ENCODE measurements around the gene PTPRF.
"Not testable (repeated sequence)": the region's sequence is repeated elsewhere in the genome, so short reads cannot be mapped to it uniquely, and the experiment has no call there.

PTPRF gene

DNA sequence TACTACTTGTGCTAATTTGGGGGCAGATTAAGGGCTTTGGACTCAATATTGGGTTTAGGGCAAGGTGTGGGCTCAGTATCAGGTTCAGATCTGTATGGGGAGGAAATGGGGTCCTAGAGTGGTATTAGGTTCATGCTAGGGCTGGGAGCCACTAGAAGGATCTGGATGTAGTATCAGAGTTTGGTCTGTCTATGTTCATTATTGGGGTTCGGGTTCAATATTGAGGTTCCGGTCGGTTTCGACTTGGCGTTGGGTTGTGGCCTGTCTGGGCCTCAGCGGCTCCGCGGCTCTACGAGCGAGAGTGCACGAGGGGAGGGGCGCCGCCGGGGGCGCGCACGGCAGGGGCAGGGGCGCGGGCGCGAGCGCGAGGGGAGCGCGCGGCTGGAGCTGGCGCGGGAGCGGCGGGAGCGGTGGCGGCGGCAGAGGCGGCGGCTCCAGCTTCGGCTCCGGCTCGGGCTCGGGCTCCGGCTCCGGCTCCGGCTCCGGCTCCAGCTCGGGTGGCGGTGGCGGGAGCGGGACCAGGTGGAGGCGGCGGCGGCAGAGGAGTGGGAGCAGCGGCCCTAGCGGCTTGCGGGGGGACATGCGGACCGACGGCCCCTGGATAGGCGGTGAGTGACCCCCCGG is at the start of gene PTPRF:
Gene PTPRF (plus strand): TSS at position 401 of the 624 bp plus-strand sequence. CDS start 14,193 bp downstream, outside the sequence.
- DNase-seq, result peak; percentile 69

DNA sequence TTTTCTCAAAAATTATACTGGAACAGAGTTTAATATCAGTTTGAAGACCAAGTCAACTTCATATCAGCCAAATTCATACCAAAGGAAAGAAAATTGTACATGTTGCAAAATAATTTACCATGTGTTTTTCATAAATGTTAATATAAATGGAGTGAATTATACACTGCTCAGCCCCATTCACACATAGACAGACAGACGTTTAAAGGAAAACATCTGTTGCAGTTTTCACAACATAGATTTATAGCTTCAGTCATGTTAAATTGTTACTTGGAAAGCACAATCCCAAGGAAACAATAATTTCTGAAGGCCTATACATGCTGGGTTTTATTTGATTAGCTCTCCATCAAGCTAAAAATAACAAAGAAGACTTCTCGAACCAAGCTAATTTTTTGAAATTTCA is 49.2 kb upstream of the PTPRF start:
- no peak for DNase-seq

- no peak for DNase-seq
Observed at GRCh38 chr1:43482215-43482614, 48.5 kb upstream of the PTPRF start.

- no peak for DNase-seq
Observed at GRCh38 chr1:43484367-43484766, 46.3 kb upstream of the PTPRF start.

- no peak for DNase-seq
Observed at GRCh38 chr1:43488165-43488564, 42.5 kb upstream of the PTPRF start.

DNA sequence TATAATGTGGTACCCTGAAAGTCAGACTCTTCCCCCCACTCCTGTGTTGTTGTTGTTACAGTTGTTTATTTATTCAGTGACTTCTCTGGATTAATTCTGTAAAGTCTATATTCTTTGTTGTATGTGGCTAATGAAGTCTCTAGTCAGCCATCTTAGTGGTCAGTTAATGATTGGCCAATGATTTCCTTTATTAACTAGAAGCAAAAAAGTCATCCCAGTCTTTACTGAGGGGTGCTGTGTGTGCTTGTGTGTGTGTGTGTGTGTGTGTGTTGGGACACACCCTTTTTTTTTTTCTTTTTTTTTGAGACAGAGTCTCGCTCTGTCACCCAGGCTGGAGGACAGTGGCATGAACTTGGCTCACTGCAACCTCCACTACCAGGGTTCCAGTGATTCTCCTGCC is 39.6 kb upstream of the PTPRF start:
- DNase-seq, result no peak

GRCh38 chr1:43492826-43493225 is 37.9 kb upstream of the PTPRF start:
- DNase-seq, result no peak

- DNase-seq, result no peak
Observed at GRCh38 chr1:43493661-43494450, 36.8 kb upstream of the PTPRF start.

DNA sequence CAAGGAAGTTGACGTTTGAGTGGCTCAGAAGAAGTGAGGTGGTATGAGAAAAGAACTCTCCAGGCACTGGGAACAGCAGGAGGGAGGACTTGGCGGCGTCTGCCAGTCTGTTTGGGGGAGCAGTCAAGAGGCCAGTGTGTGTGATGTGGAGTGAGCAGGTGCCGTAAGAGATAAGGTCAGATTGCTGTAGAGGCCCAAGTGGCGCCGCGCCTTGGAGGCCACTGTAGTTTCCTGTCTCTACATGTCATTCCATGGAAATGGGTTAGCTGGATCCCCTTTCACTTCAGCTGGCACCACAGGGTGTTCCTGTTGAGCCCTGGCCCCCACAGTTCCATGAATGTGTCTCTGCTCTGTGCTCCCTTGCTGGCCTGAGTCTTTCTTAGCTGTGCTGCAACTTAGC is 35.5 kb upstream of the PTPRF start:
- DNase-seq, result no peak

- DNase-seq, result no peak
Observed at GRCh38 chr1:43499898-43500297, 30.8 kb upstream of the PTPRF start.

- DNase-seq, result not testable (repeated sequence)
Observed at GRCh38 chr1:43501806-43502205, 28.9 kb upstream of the PTPRF start.

GRCh38 chr1:43503534-43503933 is 27.1 kb upstream of the PTPRF start:
- DNase-seq, result no peak

DNA sequence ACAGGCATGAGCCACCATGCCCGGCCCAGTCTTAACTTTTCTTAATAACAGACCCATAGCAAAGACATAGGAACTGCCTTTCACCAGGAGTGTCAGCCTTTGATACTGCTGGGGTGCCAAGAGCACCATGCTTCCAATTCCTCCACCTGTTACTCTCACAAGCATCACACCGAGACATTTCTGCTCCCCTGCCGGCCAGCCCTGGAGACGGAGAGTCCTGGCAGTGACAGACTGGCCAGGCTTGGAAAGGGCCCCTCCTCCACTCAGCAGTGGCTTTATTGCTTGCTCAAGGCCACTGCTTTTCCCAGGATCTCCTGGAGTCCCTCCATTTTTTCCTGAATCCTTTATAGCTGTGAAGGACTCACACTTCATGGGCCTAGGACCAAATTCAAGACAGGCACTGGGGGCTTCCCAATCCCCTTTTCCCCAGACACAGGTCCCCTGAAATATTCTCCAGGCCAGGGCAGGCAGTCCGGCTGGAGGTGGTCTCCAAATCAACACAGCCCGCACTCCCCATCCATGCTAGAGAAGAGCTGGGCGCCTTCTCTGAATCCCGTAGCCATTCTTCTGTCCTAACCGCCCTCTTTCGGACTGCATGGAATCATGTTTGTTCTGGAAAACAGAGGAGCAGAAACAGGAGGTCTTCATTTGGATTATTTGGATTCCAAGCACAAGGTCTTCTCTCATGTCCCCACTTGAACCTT is 25.5 kb upstream of the PTPRF start:
- DNase-seq, result no peak

GRCh38 chr1:43506233-43506632 is 24.4 kb upstream of the PTPRF start:
- DNase-seq, result no peak

- no peak for DNase-seq
Observed at GRCh38 chr1:43507296-43508295, 23.1 kb upstream of the PTPRF start.

GRCh38 chr1:43509007-43509739 is 21.5 kb upstream of the PTPRF start:
- no peak for DNase-seq

DNA sequence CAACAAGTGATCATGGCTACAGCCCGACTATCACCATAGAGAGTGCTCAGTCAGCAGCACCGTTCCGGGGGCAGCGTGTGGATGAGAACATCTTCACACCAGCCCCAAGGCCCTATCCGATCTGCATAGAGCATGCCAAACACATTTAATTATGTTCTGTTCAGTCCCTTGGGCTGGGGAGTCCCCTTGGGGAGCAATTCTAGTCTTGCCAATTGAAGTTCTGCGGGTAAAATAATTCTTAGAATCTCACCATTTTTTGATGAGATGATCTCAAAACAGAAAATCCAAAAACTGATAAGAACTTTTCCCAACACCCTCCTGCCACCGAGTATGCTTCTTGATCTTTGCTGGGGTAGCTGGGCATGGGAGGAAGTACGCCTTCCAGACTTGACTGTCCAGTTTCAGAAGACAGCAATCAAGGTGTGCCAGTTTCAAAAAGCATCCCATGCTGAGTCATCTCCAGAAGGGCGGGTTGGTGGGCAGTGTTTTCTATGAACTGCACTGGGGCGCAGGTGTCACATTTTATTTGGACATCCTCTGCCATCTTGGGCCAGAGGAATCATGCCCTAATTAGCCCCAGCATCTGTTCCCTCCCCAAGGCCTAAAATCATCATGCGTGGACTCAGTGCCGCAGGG is 20.8 kb upstream of the PTPRF start:
- peak; percentile 69 for DNase-seq

GRCh38 chr1:43510621-43511020 is 20.1 kb upstream of the PTPRF start:
- DNase-seq, result no peak

- no peak for DNase-seq
Observed at GRCh38 chr1:43511394-43511793, 19.3 kb upstream of the PTPRF start.

GRCh38 chr1:43512133-43512532 is 18.6 kb upstream of the PTPRF start:
- DNase-seq, result no peak

- no peak for DNase-seq
Observed at GRCh38 chr1:43512681-43513080, 18.0 kb upstream of the PTPRF start.
